ENCODE data around the gene FAR2. TPM values are rescaled to one million over a fixed set of nuclear protein-coding genes. Genes with fewer than 3 reads are reported as not detected.

Gene FAR2
- polyA plus RNA-seq, 1 of the 3 experiments (the other 2 are of a cell fraction), result 7.4 TPM

GRCh38 chr12:29113101-29113500 lies 36.0 kb upstream of the FAR2 start:
- Histone ChIP-seq H3K79me2 (ENCODE audit: insufficient read depth) (no peaks in the 10 kb centered on the region), H3K9me3 (peaks cover 10% of the 10 kb centered on the region; the same call in 1 of the 2 replicates), H3K4me2 (0 out of 2 replicates have a peak overlapping the region, but pooled peaks have one; percentile 28), H3K27me3 (ENCODE audit: insufficient read depth) (no peaks in the 10 kb centered on the region), H3K9ac (no peak overlapping the region), H3K4me1 (ENCODE audit: control insufficient read depth in 1 of 2, insufficient read depth in 2 of 2, low read depth in 1 of 2, low read length in 1 of 2) (no peaks in the 10 kb centered on the region), H3K27ac (ENCODE audit: low read depth in 2 of 2, low read length in 1 of 2) (no peak overlapping the region), H3K36me3 (replicated peaks in 1 of 2; ENCODE audit: control insufficient read depth in 1 of 2, insufficient read depth in 2 of 2, low read length in 1 of 2) (no peaks in the 10 kb centered on the region), H3K4me3 (ENCODE audit: low read depth in 2 of 2, low read length in 1 of 2) (no peak overlapping the region), H4K20me1 (ENCODE audit: insufficient read depth) (no peaks in the 10 kb centered on the region), H3F3A (replicated peaks; ENCODE audit: insufficient read depth) (no peaks in the 10 kb centered on the region), H2AFZ (ENCODE audit: low read depth) (no peak overlapping the region), H3K9me2 (no peaks in the 10 kb centered on the region)
- TF ChIP-seq EZH2phosphoT487 (IDR thresholded peaks at IDR 0.05; ENCODE audit: borderline replicate concordance, low read depth) (no peak), NRF1 (IDR thresholded peaks at IDR 0.05; ENCODE audit: low read depth, low read length) (no peak), JUND (IDR thresholded peaks at IDR 0.05) (no peak), FOSL2 (IDR thresholded peaks at IDR 0.05; ENCODE audit: borderline replicate concordance, low read depth) (no peak; the same call in 1 of the 2 replicates), YY1 (IDR thresholded peaks at IDR 0.05; ENCODE audit: low read depth) (no peak), GABPA (IDR thresholded peaks at IDR 0.05; ENCODE audit: low read depth) (no peak), ZBTB33 (IDR thresholded peaks at IDR 0.05; ENCODE audit: borderline replicate concordance, low read depth) (no peak), RAD21 (IDR thresholded peaks at IDR 0.05; ENCODE audit: low read length) (no peak), CHD2 (IDR thresholded peaks at IDR 0.05; ENCODE audit: low read length, partially characterized antibody) (no peak), POLR2AphosphoS5 (IDR thresholded peaks at IDR 0.05; ENCODE audit: low read depth, low read length) (no peak), USF1 (IDR thresholded peaks at IDR 0.05; ENCODE audit: borderline replicate concordance, low read depth) (no peak), RCOR1 (IDR thresholded peaks at IDR 0.05; ENCODE audit: low read length) (no peak), RFX5 (IDR thresholded peaks at IDR 0.05; ENCODE audit: low read length) (no peak), SMC3 (IDR thresholded peaks at IDR 0.05; ENCODE audit: low read depth, low read length) (no peak), GATA2 (CRISPR knock-in tag; IDR thresholded peaks at IDR 0.05) (no peak), MAX (IDR thresholded peaks at IDR 0.05; ENCODE audit: low read depth) (no peak), NFIC (IDR thresholded peaks at IDR 0.05; ENCODE audit: borderline replicate concordance) (no peak), REST (IDR thresholded peaks at IDR 0.05; ENCODE audit: low read depth, low read length) (no peak), CTCF (IDR thresholded peaks at IDR 0.05) (no peak)
- 18% methylated on average over 2 of the region's 2 CpGs for WGBS (ENCODE audit: low lambda C conversion rate)
- no peak for DNase-seq
- POLR2A ChIA-PET, result no interaction called here
- CTCF ChIA-PET, result no interaction called here
